ENCODE measurements around the gene LIPM. TPM values are rescaled to one million over a fixed set of nuclear protein-coding genes. Genes with fewer than 3 reads are reported as not detected.

The LIPM gene
- polyA plus RNA-seq, 3 donors, result 0.04 TPM; not detected in 2

DNA sequence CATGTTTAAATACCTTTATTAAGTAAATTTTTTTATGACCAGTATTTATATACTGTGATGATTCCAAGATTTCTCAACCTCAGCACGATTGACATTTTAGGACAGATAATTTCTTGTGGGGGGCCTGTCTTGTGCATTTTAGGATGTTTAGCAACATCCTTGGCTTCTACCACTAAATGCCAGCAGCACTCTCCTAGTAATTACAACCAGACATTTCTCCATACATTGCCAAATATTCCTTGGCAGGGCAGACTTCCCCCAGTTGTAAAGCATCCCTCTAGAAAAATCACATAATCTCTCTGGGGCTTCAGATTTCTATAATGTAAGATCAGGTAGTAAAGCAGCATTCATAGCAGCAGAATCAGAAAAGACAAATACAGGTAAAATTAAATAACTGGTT, 7.8 kb upstream of the LIPM start:
- 40 to 79% (median 40%) methylated on average over 1 of the region's 1 CpG for WGBS, 3 donors

DNA sequence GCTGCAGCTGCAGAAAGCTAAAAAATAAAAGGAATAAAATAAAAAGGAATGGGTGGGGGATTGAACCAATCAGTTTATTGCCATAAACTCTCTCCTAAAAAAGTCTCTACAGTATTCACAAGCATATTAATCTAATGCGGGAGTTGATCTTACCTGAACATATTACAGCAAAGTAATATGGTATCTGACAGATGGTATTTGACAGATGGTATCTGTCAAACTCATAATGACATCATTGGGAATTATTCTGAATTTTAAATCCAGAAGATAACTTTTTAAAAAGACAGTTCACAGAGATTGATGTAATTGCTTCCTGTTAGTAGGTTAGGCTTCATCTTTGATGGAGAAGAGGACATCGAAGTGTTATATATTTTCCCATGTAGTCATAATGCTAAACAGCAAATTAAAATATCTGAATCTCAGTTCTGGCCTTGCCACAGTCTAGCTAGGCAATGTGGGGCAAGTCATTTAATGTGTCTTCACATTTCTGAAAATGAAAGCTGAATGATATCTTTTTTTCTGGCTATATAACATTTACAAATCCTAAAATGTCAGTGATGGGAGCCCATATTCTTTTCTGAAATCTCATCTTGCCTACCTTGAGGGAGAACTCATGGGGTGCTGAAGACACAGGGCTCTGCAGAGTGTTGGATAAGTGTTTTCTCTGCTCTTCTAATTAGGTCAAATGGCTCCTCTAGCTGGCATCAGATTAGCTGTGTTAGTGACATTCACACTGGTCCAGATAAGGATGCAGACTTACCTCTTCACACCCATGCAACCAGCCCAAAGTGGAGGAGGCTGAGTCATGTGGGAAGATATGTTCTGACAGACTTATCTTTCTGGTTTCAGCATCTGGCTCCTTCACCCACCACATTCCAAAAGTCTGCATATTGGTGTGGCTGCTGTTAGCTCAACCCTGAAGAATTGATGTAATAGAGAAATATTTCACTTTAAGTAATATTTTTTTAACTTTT, 2.1 kb upstream of the LIPM start:
- no peak overlapping the region for H3K27ac ChIP-seq (ENCODE audit: low read depth, low read length)
- 90 to 93% (median 92%) methylated on average over 2 of the region's 2 CpGs for WGBS, 3 donors

More for the DNA sequence above, 7.8 kb upstream of the LIPM start:
- no peak overlapping the region for H3K27ac ChIP-seq (ENCODE audit: low read depth, low read length)

- no peak overlapping the region for H3K27ac ChIP-seq (ENCODE audit: low read depth, low read length)
- 94 to 99% (median 97%) methylated on average over 2 of the region's 2 CpGs for WGBS, 3 donors
These were observed 1.1 kb downstream of the LIPM start for GRCh38 chr10:88803641-88804040.

DNA sequence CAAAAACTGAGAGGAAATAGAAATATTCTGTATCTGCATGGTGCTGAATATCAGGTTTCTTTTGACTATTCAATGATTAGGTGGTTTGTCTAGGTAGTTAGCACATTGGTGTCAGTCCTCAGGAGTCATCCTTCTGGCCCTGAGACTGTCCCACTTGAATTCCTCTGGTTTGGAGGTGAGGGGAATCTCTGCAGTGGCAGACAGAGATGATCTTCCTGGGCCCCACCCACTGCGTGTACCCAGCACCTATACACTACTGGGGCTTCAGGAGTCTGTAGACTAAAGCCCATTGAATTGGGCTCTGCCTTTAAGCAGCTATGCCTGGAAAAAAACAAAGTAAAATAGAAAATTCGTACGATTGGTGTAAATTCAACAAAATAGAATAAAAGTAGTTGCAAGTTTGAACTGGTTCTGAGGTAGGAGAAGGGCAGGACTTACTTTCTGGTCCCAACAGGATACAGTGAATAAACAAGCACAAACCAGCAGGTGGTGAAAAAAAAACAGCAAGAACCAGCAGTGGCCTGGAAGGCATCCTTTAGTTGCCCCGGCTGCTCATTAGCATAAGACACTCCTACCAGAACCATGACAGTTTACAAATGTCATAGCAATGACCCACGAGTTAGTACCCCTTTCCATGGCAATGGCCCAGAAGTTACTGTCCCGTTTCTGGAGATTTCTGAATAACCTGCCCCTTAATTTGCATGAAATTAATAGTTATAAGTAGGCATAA, 1.7 kb downstream of the LIPM start:
- H3K27ac ChIP-seq (ENCODE audit: low read depth, low read length), result no peak overlapping the region

GRCh38 chr10:88805361-88805760, 2.8 kb downstream of the LIPM start:
- H3K27ac ChIP-seq (ENCODE audit: low read depth, low read length), result no peak overlapping the region
- 33 to 49% (median 40%) methylated on average over 2 of the region's 2 CpGs for WGBS, 3 donors

More for the DNA sequence above, 1.7 kb downstream of the LIPM start:
- WGBS, 3 donors, result 61 to 73% (median 69%) methylated on average over 6 of the region's 6 CpGs

- WGBS, 3 donors, result 76 to 89% (median 80%) methylated on average over 3 of the region's 3 CpGs
- no peak overlapping the region for H3K27ac ChIP-seq (ENCODE audit: low read depth, low read length)
These were observed 3.4 kb downstream of the LIPM start for GRCh38 chr10:88805924-88806323.

DNA sequence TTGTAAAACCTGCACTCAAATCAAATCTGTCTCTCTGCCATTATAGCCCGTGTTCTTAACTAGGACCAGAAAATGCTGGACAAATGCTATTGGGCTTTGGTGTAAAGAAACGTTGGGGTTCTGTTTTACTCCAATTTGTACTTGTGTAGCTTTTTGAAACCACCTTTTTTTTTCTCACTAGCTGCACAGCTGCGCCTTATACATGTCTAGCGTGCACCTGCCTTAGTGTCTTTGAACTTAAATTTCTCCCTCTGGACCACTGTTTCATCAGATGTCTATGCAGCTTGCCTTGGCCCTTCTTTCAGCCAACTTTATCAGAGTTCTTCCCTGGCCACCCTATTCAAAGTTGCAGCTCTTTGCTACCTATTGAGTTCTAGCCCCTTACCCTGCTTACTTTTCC, 7.1 kb downstream of the LIPM start:
- no peak overlapping the region for H3K27ac ChIP-seq (ENCODE audit: low read depth, low read length)
- WGBS, 3 donors, result 71 to 86% (median 75%) methylated on average over 4 of the region's 4 CpGs

GRCh38 chr10:88810196-88810961, 7.8 kb downstream of the LIPM start:
- no peak overlapping the region for H3K27ac ChIP-seq (ENCODE audit: low read depth, low read length)
- WGBS, 3 donors, result 27 to 47% (median 45%) methylated on average over 5 of the region's 5 CpGs

DNA sequence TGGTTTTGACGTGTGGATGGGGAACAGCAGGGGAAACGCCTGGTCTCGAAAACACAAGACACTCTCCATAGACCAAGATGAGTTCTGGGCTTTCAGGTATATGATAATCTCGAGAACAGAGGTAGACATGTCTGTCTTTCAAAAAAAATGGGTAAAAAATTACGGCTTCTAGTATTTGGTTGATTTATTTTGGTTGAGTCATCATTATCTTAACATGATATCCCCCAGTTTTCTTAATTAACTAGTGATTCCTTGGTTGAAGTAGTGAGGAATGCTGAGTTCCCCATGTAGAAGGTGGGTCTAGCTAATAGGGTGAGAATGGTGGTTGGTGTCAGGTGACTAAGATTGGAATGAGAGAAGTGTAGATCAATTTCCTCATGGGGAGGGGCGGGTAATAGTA, 10.7 kb downstream of the LIPM start:
- no peak overlapping the region for H3K27ac ChIP-seq (ENCODE audit: low read depth, low read length)
- WGBS, 3 donors, result 88 to 92% (median 91%) methylated on average over 6 of the region's 6 CpGs

DNA sequence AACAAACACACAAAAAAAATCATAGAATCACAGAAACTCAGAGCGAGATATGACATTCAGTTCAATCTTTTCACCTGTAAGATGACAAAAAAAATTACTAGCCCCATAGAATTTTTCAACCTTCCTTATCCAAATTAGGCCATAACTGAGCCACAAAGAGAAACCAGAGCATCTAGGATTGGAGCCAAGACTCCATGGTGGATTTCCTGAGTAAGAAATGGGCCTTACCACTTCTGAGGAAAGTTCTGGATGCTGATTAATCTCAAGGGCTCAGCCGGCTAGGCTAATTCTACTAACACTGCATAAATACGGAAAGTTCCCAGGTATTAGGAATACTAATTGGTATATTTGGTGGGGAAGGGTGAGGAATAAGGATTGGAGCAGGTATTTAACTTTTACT, 16.8 kb downstream of the LIPM start:
- 75 to 88% (median 79%) methylated on average over 3 of the region's 3 CpGs for WGBS, 3 donors
- H3K27ac ChIP-seq (ENCODE audit: low read depth, low read length), result no peak overlapping the region

- no peak overlapping the region for H3K27ac ChIP-seq (ENCODE audit: low read depth, low read length)
These were observed 18.3 kb downstream of the LIPM start for GRCh38 chr10:88820748-88821401.

GRCh38 chr10:88826388-88826787, 23.9 kb downstream of the LIPM start:
- 70 to 87% (median 87%) methylated on average over 4 of the region's 4 CpGs for WGBS, 3 donors
- H3K27ac ChIP-seq (ENCODE audit: low read depth, low read length), result no peak overlapping the region

- H3K27ac ChIP-seq (ENCODE audit: low read depth, low read length), result no peak overlapping the region
- 92 to 99% (median 96%) methylated on average over 2 of the region's 2 CpGs for WGBS, 3 donors
These were observed 25.1 kb downstream of the LIPM start for GRCh38 chr10:88827671-88828070.

- 35 to 75% (median 65%) methylated on average over 1 of the region's 1 CpG for WGBS, 3 donors
- no peak overlapping the region for H3K27ac ChIP-seq (ENCODE audit: low read depth, low read length)
These were observed 25.8 kb downstream of the LIPM start for GRCh38 chr10:88828310-88828709.

GRCh38 chr10:88830643-88831268, 28.2 kb downstream of the LIPM start:
- no peak overlapping the region for H3K27ac ChIP-seq (ENCODE audit: low read depth, low read length)
- WGBS, 3 donors, result 81 to 91% (median 91%) methylated on average over 9 of the region's 9 CpGs

- no peak overlapping the region for H3K27ac ChIP-seq (ENCODE audit: low read depth, low read length)
- 69 to 82% (median 78%) methylated on average over 8 of the region's 8 CpGs for WGBS, 3 donors
These were observed 29.2 kb downstream of the LIPM start for GRCh38 chr10:88831709-88832108.

DNA sequence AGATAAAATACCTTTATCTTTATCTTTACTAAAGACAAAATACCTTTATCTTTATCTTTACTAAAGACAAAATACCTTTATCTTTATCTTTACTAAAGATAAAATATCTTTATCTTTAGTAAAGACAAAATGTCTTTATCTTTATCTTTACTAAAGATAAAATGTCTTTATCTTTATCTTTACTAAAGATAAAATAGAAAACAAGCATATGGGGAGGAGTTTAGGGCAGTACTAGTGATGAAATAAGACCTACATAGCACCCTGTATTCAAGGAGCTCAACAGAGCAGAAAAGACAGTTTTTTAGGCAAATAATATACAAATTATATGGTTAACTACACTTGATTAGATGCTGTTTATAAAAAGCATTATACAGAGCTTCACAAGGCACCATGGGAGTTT, 29.8 kb downstream of the LIPM start:
- no peak overlapping the region for H3K27ac ChIP-seq (ENCODE audit: low read depth, low read length)

- 89 to 93% (median 91%) methylated on average over 2 of the region's 2 CpGs for WGBS, 3 donors
- H3K27ac ChIP-seq (ENCODE audit: low read depth, low read length), result no peak overlapping the region
These were observed 30.6 kb downstream of the LIPM start for GRCh38 chr10:88833156-88833555.

Data from adipose tissue (tissue), 3 donors.